ENCODE results near the gene EML1. TPM values are rescaled to one million over a fixed set of nuclear protein-coding genes. Genes with fewer than 3 reads are reported as not detected.

Gene EML1
- total and polyA plus RNA-seq, 8 donors = 5.8 to 66.5 (median 34.8) TPM

- H3K27me3 ChIP-seq = peaks cover 0 to 12% (median 7%) of the 10 kb centered on the region in 3 donors
- TF ChIP-seq POLR2A (IDR thresholded peaks at IDR 0.05) (no peak), CTCF (IDR thresholded peaks at IDR 0.05) (no peak), POLR2AphosphoS5 (IDR thresholded peaks at IDR 0.05) (no peak), EP300 (IDR thresholded peaks at IDR 0.05) (no peak)
- DNase-seq = no peak
- intact Hi-C loops (cut with DNase I; ENCODE audit: low total_unique reads) = no loop called here
- no peak overlapping the region for H3K4me3 ChIP-seq
- H3K9me3 ChIP-seq = no peaks in the 10 kb centered on the region
- 79 to 91% (median 85%) methylated on average over 13 of the region's 13 CpGs for WGBS, 5 donors
- no peaks in the 10 kb centered on the region for H3K36me3 ChIP-seq
- peaks cover 39 to 79% (median 69%) of the 10 kb centered on the region in 4 donors for H3K4me1 ChIP-seq
- H3K27ac ChIP-seq = peak overlapping the region in 4 of 5 donors; percentile 47 to 85 (median 72)
These were observed 44.1 kb upstream of the EML1 start for GRCh38 chr14:99749142-99749541.

- H3K4me3 ChIP-seq = no peak overlapping the region
- peaks cover 0 to 12% (median 7%) of the 10 kb centered on the region in 3 donors for H3K27me3 ChIP-seq
- intact Hi-C loops (cut with DNase I; ENCODE audit: low total_unique reads) = no loop called here
- 46 to 67% (median 54%) methylated on average over 17 to 23 of the region's 23 CpGs for WGBS, 5 donors
- TF ChIP-seq POLR2AphosphoS5 (IDR thresholded peaks at IDR 0.05) (no peak), CTCF (IDR thresholded peaks at IDR 0.05) (no peak), POLR2A (IDR thresholded peaks at IDR 0.05) (no peak), EP300 (IDR thresholded peaks at IDR 0.05) (no peak)
- H3K4me1 ChIP-seq = peaks cover 46 to 82% (median 72%) of the 10 kb centered on the region in 4 donors
- peak in 1 of 2 donors; percentile 64 for DNase-seq
- no peaks in the 10 kb centered on the region for H3K36me3 ChIP-seq
- peak overlapping the region in 4 of 5 donors; percentile 47 to 85 (median 72) for H3K27ac ChIP-seq
- H3K9me3 ChIP-seq = no peaks in the 10 kb centered on the region
These were observed 43.2 kb upstream of the EML1 start for GRCh38 chr14:99749763-99750715.

- 84 to 91% (median 90%) methylated on average over 9 to 11 of the region's 11 CpGs for WGBS, 5 donors
These were observed 42.3 kb upstream of the EML1 start for GRCh38 chr14:99750746-99751450.

More at GRCh38 chr14:99750746-99751450, 42.3 kb upstream of the EML1 start:
- Histone ChIP-seq H3K4me1 (peaks cover 46 to 82% (median 75%) of the 10 kb centered on the region in 4 donors), H3K4me3 (no peak overlapping the region), H3K36me3 (no peaks in the 10 kb centered on the region), H3K27ac (peak overlapping the region in 4 of 5 donors; percentile 75 to 85 (median 78)), H3K27me3 (peaks cover 0 to 12% (median 7%) of the 10 kb centered on the region in 3 donors), H3K9me3 (no peaks in the 10 kb centered on the region)
- intact Hi-C loops (cut with DNase I; ENCODE audit: low total_unique reads) = no loop called here
- DNase-seq = no peak
- TF ChIP-seq EP300 (IDR thresholded peaks at IDR 0.05) = no peak
- TF ChIP-seq POLR2A (IDR thresholded peaks at IDR 0.05) = no peak
- TF ChIP-seq CTCF (IDR thresholded peaks at IDR 0.05) = no peak
- no peak for TF ChIP-seq POLR2AphosphoS5 (IDR thresholded peaks at IDR 0.05)

Data from stomach (tissue), 9 donors.